Endodermal cell (in vitro differentiated cells): ENCODE data around the gene ALPL. TPM values are rescaled to one million over a fixed set of nuclear protein-coding genes. Genes with fewer than 3 reads are reported as not detected.
"Not testable (repeated sequence)": the region's sequence is repeated elsewhere in the genome, so short reads cannot be mapped to it uniquely, and the experiment has no call there.

Source experiments
- DNase-seq: peaks from one replicate; pipeline ENCODE4 v3.0.0-alpha.2; 2017
- H3K27ac ChIP-seq: 2 replicates; pipeline ENCODE4 v1.5.1; 2013; ENCODE audit warnings: mild to moderate bottlenecking, low read depth, low read length, moderate library complexity
- H3K27me3 ChIP-seq: 2 replicates; pipeline ENCODE4 v1.6.1; 2013; ENCODE audit warnings: mild to moderate bottlenecking, low read length, moderate library complexity; ENCODE audit not compliant: insufficient read depth, control insufficient read depth, poor library complexity, severe bottlenecking
- H3K36me3 ChIP-seq: 2 replicates; pipeline ENCODE4 v1.7.0; 2013; ENCODE audit warnings: mild to moderate bottlenecking, low read length, moderate library complexity; ENCODE audit not compliant: control insufficient read depth, insufficient read depth
- H3K4me1 ChIP-seq: one replicate; pipeline ENCODE4 v1.7.0; 2013; ENCODE audit warnings: low read length; ENCODE audit not compliant: control insufficient read depth, insufficient read depth
- H3K4me3 ChIP-seq: 2 replicates; pipeline ENCODE4 v1.5.1; 2013; ENCODE audit warnings: mild to moderate bottlenecking, low read length, moderate library complexity
- H3K9ac ChIP-seq: 2 replicates; pipeline ENCODE4 v1.6.1; 2013; ENCODE audit warnings: mild to moderate bottlenecking, low read length, moderate library complexity; ENCODE audit not compliant: poor library complexity, severe bottlenecking; ENCODE audit errors: extremely low read depth
- H3K9me3 ChIP-seq: 2 replicates; pipeline ENCODE4 v1.6.1; 2013; ENCODE audit warnings: mild to moderate bottlenecking, low read length, moderate library complexity; ENCODE audit not compliant: control insufficient read depth
- H3K27ac Mint-ChIP-seq: 2 replicates; pipeline ENCODE4 v1.8.0; 2020; ENCODE audit warnings: mixed read lengths
- H3K27me3 Mint-ChIP-seq: 2 replicates; pipeline ENCODE4 v1.8.0; 2021; ENCODE audit warnings: mild to moderate bottlenecking, mixed read lengths; ENCODE audit not compliant: insufficient read depth
- H3K36me3 Mint-ChIP-seq: 2 replicates; pipeline ENCODE4 v1.8.0; 2020; ENCODE audit warnings: low read depth, mixed read lengths
- H3K4me1 Mint-ChIP-seq: 2 replicates; pipeline ENCODE4 v1.8.0; 2020; ENCODE audit warnings: mixed read lengths
- H3K4me3 Mint-ChIP-seq: 2 replicates; pipeline ENCODE4 v1.8.0; 2020; ENCODE audit warnings: mild to moderate bottlenecking, moderate library complexity, mixed read lengths
- H3K9me3 Mint-ChIP-seq: 2 replicates; pipeline ENCODE4 v1.8.0; 2020; ENCODE audit warnings: mild to moderate bottlenecking, mixed read lengths
- WGBS, 2 experiments: methylation state at CpG; one replicate each; pipeline versions ENCODE4 v1.1.5 to v1.1.7; 2013; ENCODE audit warnings: missing lambda C conversion rate in 2 of 2, mixed read lengths in 1 of 2; ENCODE audit not compliant: insufficient coverage in 1 of 2, insufficient read length in 1 of 2; 5-methylcytosine and 5-hydroxymethylcytosine counted together
- total RNA-seq, 2 donors: library from RNA; stranded (reverse); fragmentation: NEBNext Ultra II Directional in 1 of 2; extraction: Animal tissue kit (Norgen Biotek cat#: 25700) in 1 of 2; gene quantifications; 2 replicates in 1 of 2; 3 replicates in 1 of 2; pipeline ENCODE4 v1.2.1, GENCODE V29; 2021
- TF ChIP-seq, protein P1 (sequence below): fragments of 200-600 bp; sonication (generic); conservative IDR thresholded peaks from 2 replicates; pipeline ENCODE4 v1.5.0; 2021; ENCODE audit warnings: antibody characterized with exemption, mild to moderate bottlenecking

Gene ALPL
- total RNA-seq, 2 donors from 2014 or later = 94.8 to 117 TPM

- H3K27ac ChIP-seq = no peak overlapping the region
- Mint-ChIP-seq H3K36me3 (peaks cover 9% of the 10 kb centered on the region), H3K27me3 (no peaks in the 10 kb centered on the region), H3K9me3 (no peaks in the 10 kb centered on the region), H3K27ac (no peak overlapping the region), H3K4me1 (peaks cover 3% of the 10 kb centered on the region), H3K4me3 (no peak overlapping the region)
- DNase-seq = no peak
- 86 to 91% methylated on average over 4 to 6 of the region's 8 CpGs for WGBS, 2 experiments
- H3K9me3 ChIP-seq = no peaks in the 10 kb centered on the region
- H3K4me1 ChIP-seq = no peaks in the 10 kb centered on the region
- no peak overlapping the region for H3K9ac ChIP-seq
- TF ChIP-seq, protein P1, sequence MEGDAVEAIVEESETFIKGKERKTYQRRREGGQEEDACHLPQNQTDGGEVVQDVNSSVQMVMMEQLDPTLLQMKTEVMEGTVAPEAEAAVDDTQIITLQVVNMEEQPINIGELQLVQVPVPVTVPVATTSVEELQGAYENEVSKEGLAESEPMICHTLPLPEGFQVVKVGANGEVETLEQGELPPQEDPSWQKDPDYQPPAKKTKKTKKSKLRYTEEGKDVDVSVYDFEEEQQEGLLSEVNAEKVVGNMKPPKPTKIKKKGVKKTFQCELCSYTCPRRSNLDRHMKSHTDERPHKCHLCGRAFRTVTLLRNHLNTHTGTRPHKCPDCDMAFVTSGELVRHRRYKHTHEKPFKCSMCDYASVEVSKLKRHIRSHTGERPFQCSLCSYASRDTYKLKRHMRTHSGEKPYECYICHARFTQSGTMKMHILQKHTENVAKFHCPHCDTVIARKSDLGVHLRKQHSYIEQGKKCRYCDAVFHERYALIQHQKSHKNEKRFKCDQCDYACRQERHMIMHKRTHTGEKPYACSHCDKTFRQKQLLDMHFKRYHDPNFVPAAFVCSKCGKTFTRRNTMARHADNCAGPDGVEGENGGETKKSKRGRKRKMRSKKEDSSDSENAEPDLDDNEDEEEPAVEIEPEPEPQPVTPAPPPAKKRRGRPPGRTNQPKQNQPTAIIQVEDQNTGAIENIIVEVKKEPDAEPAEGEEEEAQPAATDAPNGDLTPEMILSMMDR = no peak
- H3K36me3 ChIP-seq = no peaks in the 10 kb centered on the region
- no peak overlapping the region for H3K4me3 ChIP-seq
- no peaks in the 10 kb centered on the region for H3K27me3 ChIP-seq
These were observed 56.1 kb downstream of the ALPL start for GRCh38 chr1:21565285-21565684.

DNA sequence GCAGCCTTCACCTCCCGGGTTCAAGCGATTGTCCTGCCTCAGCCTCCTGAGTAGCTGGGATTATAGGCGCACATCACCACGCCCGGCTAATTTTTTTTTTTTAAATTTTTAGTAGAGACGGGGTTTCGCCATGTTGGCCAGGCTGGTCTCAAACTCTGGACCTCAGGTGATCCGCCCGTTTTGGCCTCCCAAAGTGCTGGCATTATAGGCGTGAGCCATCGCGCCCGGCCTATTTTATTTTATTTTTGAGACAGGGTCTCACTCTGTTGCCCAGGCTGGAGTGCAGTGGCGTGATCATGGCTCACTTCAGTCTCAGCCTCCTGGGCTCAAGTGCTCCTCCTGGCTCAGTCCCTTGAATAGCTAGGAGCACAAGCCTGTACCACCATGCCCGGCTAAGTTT is 57.1 kb downstream of the ALPL start:
- WGBS, 2 experiments = 88 to 92% methylated on average over 7 to 15 of the region's 15 CpGs
- not testable (repeated sequence) for H3K36me3 Mint-ChIP-seq, H3K4me3 ChIP-seq

DNA sequence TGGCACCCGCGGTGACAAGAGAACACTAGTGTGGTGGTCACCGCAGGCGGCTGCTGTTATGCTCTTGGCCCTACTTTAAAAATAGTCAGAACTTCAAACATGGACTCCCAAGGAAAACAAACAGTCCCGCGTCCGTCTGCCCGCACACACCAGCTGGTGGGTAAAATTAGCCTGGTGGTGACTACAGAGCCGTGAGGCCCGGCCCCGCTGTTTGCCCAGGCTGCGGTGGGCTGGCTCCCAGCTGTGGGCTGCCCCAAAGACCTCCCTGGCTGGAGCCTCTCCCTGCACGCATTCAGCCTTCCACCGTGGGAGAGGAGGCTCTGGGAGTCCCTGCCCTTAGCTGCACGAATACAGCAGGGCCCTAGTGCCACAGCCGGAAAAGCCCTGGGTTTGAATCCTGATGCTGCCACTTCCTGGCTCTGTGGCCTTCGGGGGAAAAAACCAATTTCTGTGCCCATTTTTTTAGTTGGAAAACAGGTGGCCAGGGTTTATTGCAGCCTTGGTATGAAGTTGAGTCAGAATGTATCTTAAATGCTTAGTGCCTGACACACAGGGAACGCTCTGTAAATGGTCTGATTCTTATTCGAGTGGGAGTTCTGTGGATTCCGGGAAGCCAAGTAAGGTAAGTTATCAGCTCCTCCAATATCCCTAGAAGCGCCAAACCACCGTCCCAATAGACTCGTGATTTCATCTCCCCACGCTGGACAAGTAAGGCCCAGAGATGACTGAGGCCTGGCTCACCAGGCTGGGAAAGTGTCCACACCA is 58.2 kb downstream of the ALPL start:
- WGBS, 2 experiments = 93 to 94% methylated on average over 21 to 24 of the region's 24 CpGs

More for the DNA sequence above, 57.1 kb downstream of the ALPL start:
- not testable (repeated sequence) for H3K36me3 ChIP-seq, H3K27ac Mint-ChIP-seq, DNase-seq, H3K9me3 ChIP-seq, H3K27me3 Mint-ChIP-seq, H3K27me3 ChIP-seq, H3K27ac ChIP-seq, H3K4me1 ChIP-seq, H3K9ac ChIP-seq, H3K4me3 Mint-ChIP-seq, H3K4me1 Mint-ChIP-seq, H3K9me3 Mint-ChIP-seq

More for the DNA sequence above, 58.2 kb downstream of the ALPL start:
- no peak overlapping the region for H3K4me3 Mint-ChIP-seq
- Histone ChIP-seq H3K9me3 (no peaks in the 10 kb centered on the region), H3K4me3 (no peak overlapping the region), H3K27ac (no peak overlapping the region), H3K9ac (no peak overlapping the region), H3K4me1 (no peaks in the 10 kb centered on the region), H3K36me3 (no peaks in the 10 kb centered on the region), H3K27me3 (no peaks in the 10 kb centered on the region)
- H3K36me3 Mint-ChIP-seq = peaks cover 14% of the 10 kb centered on the region
- peak overlapping the region; percentile 21 for H3K27ac Mint-ChIP-seq
- H3K27me3 Mint-ChIP-seq = no peaks in the 10 kb centered on the region
- TF ChIP-seq, protein P1 = no peak
- no peaks in the 10 kb centered on the region for H3K9me3 Mint-ChIP-seq
- no peaks in the 10 kb centered on the region for H3K4me1 Mint-ChIP-seq
- no peak for DNase-seq
